HG02678 (cell line): ENCODE results near the gene KISS1R.
A peak's percentile ranks its signal among the peaks of the same experiment; 100 is the strongest.

Experiments used
- ATAC-seq: cut with Tn5 transposase; IDR thresholded peaks from one replicate; pipeline ENCODE4 v1.9.1; 2021; ENCODE audit warnings: mild to moderate bottlenecking, moderate library complexity; ENCODE audit not compliant: unreplicated experiment

Gene KISS1R

DNA sequence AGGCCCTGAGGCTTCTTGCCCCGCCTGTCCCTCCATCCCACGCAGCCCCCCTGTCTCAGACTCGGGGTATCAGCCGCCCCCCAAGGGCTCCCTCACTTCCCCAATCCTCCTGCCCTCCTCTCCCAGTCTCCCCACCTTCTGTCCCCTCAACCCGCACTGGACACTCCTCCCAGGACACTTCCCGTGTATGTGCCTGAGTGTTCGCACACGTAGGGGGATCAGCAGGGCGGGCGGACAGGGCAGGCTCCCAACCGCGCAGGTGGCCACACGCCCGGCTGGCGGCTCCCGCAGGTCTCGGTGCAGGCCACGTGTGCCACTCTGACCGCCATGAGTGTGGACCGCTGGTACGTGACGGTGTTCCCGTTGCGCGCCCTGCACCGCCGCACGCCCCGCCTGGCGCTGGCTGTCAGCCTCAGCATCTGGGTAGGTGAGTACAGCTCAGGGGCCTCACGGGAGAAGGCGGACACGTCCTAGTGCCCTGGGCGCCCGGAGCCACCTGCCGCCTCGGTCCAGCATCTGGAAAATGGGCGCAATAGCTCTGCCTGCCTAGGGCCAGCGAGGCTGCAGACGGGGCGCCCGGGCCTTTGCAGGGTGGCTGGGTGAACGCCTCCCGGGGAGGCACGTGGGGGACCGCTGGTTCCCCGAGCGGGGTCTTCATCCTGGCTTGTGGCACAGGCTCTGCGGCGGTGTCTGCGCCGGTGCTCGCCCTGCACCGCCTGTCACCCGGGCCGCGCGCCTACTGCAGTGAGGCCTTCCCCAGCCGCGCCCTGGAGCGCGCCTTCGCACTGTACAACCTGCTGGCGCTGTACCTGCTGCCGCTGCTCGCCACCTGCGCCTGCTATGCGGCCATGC is 2.3 kb downstream of the KISS1R start:
- no peak for ATAC-seq

DNA sequence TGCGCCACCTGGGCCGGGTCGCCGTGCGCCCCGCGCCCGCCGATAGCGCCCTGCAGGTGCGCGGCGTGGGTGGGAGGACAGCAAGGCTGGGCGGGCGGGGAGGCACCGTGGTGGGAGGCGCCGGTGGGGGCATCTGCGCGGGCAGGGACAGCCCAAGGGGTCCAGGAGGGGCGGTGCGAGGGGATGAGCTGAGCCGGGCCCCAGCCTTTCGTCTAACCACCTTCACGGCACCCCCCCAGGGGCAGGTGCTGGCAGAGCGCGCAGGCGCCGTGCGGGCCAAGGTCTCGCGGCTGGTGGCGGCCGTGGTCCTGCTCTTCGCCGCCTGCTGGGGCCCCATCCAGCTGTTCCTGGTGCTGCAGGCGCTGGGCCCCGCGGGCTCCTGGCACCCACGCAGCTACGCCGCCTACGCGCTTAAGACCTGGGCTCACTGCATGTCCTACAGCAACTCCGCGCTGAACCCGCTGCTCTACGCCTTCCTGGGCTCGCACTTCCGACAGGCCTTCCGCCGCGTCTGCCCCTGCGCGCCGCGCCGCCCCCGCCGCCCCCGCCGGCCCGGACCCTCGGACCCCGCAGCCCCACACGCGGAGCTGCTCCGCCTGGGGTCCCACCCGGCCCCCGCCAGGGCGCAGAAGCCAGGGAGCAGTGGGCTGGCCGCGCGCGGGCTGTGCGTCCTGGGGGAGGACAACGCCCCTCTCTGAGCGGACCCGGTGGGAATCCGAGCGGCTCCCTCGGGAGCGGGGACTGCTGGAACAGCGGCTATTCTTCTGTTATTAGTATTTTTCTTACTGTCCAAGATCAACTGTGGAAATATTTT is 3.1 kb downstream of the KISS1R start:
- ATAC-seq: no peak

DNA sequence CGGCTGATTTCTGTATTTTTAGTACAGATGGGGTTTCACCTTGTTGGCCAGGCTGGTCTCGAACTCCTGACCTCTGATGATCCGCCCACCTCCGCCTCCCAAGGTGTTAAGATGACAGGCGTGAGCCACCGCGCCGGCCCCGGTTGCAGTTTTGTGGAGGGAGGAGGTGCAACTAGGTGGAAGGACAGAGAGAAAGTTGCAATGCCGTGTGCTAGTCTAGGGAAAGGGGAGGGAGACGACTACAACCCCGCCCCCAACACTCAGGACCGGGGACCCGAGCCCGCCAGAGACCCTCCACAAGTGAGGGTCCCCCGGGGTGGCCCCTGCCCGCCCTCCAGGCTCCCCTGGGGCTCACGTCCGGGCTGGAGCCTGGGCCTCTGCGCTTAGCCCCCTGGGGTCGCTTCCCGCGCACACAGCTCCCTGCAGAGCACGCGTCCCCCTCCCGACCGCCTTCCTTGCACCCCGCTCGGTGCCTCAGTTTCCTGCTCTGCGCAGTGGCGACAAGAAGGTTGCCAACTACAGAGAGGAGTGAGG is 7.5 kb downstream of the KISS1R start:
- no peak for ATAC-seq

DNA sequence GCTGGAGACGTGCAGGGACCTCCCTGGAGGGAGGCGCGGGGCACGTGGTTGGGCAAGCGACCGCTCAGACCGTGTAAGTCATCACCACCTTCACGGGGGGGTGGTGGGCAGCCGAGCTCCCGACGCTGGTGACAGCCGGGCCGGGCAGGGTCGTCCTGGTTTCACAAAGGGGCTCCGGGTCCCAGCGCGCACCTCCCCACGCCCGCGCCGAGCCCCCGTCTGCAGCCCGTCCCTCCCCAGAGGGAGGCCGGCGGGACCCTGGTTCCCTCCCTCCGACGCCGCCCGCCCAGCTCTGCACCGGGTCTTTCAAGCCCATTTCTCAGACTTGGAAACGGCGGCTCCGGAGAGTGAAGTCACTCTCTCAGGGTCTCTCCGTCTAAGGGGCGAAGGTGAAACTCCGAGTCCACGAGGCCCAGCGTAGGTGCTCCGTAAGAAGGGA is 8.0 kb downstream of the KISS1R start:
- ATAC-seq: peak; percentile 34

DNA sequence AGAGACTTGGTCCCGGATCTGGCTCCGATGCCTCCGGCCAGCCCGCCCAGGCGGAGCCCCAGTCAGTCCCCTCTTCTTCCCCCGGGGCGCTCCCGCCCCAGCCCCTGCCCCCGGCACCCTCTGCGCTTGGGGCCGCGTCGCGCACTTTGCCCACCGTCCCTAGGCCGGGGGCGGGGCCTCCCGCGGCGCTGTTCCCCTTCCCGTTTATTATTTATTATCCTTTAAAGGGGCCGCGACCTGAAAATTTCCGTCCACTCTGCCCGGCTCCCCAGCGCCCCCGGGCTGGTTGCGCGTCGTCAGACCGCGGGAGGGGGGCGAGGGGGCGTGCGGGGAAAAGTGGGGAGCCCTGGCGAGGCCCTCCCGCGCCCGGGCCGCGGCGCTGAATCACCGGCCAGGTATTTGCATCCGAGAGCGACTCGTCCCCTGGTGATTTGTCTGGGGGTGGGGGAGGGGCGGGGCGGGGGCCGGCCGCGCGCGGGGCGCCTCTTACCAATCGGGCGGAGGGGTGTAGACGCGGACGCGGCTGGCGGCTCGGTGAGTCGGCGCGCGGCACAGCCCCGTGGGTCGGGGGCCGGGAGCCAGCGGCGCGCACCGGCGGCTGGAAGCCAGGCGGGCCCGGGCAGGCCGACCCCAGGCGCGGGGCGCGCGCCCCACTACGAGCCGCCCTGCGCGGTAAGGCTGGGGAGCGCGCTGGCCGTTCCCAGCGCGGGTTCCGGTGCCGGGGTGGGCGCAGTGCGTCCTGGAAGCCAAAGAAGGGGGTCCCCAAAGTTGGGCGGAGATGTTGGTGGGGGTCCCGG is 8.6 kb downstream of the KISS1R start, which contains the start of gene ARID3A:
TSS of gene ARID3A (plus strand) at position 510 of the 797 bp plus-strand sequence. CDS start 3,494 bp downstream, outside the sequence.
- peak; percentile 62 for ATAC-seq

DNA sequence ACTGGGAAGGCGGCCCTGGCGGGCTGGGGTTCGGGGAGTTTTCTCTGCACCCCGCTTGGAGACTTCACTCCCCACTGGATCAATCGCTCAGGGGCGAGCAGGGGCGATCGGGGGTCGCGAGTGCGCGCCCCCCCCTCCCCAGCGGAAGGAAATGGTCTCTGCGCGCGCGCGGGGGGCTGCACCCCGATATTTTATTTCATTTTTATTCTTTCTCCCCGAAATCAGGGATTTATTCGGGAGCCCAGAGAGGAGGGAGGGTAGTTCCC is 9.1 kb downstream of the KISS1R start:
- ATAC-seq: no peak

DNA sequence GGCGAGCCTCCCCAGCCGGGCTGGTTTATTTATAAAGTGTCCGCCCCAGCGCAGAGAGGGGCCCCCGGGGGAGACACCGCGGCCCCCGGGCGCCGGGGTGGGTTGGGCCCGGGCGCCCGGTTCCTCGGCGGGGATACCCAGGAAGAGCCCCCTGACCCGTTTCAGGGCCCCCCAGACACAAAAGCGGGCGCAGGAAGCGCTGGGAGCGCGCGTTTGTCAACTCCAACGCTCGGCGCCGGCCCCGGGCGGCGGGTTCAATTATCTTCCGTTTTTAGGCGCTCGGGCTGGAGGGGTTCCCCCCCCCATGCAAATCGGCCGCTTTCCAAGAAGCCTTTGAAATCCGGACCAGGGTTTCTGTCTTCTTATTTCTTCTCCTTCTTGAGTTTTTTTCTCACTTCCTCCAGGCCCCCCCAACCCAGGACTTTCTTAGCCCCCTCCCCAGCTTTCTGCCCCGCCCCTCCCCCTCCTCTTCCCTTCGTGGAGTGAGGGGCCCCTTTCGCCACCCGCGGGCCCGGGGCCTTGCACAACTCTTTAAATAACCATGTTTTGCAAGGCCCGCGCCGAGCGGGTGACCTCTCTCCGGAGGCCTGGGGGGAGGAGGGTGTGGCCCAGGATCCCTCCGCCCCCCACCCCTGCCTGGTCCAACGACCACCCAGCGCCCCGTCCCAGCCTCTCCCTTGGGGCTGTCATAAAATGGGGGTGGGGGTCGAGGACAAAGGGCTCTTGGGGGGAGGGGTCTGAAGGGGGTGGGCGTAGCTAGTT is 9.6 kb downstream of the KISS1R start:
- ATAC-seq: no peak

DNA sequence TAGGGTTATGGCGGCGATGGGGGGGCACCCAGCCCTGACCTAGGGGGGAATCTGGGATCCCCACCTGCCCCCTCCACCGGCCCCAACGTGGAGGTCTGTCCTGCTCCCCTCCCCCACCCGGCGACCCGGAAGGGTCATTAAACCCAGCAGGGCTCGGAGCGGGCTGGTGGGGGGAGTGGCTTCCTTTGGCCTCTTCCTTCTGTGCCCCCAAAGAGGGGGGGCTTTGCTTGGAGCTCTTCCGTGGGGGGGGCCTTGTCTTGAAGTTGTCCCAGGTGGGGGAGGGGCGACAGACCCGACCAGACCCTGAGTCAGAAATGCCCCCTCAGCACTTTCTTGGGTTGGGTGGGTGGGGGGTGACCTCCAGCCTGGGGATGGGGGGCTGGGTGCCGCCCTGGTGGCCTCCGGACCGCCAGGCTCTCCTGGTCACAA is 10.2 kb downstream of the KISS1R start:
- ATAC-seq: no peak

DNA sequence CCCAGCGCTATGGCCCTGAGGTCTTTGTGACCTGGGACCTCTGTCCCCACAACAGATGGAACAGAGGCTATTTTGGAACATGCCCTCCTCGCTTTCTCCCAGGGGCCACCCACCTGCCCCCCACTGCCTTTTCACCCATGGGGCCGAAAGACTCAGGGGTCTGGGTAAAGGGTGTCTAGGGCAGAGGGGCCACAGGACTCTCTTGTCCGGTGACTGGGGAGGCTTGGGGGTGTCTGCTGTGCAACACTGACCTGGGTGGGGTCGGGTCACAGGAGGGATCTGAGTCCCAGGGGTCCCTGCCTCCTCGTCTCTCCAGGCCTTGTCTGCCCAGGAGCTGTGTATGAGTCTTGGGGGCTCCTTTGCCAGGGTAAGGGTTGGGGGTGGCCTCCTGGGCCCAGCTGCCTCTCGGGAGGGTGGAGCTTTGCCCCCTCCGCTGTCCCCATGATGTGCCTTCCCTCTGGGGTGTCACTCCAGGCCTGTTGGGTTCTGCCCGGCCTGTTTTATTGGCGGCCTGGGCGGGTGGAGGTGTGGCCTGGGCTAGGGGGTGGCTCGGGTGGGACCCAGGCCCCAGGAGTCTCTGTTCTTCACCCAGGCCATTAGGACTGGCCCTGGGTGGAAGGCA is 10.8 kb downstream of the KISS1R start:
- no peak for ATAC-seq

DNA sequence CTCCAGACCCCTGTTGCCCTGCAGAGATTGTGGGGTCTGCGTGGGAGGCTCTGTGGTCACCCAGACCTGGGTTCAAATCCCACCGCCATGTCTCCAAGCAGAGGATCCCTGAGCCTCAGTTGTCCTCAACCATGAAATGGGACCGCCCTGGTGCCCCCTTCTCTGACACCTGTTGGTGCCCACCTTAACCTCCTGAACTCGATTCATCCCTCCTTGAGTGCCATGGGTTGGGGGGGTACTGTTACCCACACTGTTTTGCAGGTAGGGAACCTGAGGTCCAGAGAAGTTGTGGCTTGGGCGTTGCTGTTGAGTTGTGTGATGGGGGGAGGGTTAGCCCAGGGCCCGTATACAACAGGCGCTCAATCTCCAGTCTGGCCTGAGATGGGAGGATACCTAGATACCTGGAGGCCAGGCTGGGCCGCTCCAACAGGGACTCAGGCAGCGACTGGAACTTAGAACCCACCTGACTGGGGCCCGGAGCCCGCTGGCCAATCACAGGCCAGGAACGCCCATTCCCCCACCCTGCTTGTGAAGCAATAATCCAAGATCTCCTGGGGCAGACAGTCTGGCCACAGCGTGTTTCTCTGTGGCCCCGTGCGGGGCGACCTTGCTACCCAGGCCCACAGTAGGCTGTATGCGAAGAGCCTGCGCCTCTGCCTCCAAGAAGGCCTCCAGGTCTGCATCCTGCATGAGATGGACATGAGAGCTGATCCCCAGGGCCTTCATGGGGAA is 11.5 kb downstream of the KISS1R start:
- ATAC-seq: no peak

DNA sequence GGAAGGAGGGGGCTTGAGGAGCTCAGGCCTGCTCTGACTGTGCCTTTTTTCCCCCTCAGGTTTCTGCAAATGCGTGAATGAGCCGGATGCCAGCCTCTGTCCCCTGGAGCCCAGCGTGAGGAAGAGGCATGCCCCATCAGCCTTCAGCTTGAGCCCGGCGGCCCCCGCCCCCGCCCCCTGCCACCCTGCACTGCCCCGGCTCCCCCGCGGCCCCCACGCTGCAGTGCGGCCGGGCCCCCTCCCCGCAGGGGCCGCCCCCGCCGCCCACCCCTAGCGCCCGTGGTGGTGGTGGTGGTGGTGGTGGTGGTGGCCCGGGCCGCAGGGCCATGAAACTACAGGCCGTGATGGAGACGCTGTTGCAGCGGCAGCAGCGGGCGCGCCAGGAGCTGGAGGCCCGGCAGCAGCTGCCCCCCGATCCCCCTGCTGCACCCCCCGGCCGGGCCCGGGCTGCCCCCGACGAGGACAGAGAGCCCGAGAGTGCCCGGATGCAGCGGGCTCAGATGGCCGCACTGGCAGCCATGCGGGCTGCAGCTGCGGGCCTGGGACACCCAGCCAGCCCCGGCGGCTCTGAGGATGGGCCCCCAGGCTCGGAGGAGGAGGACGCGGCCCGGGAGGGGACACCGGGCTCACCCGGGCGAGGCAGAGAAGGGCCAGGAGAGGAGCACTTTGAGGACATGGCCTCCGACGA is 12.2 kb downstream of the KISS1R start:
- no peak for ATAC-seq

DNA sequence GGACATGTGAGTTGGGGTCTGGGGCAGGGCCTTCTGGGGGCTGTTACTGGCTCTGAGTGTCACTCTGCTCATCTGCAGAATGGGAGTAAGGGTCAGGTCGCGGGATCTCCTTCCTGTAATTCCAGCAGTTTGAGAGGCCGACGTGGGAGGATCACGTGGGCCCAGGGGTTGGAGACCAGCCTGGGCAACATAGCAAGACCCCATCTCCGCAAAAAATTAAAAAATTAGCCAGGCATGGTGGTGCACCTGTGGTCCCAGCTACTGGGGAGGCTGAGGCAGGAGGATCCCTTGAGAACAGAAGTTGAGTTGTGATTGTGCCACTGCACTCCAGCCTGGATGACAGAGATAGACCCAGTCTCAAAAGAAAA is 12.7 kb downstream of the KISS1R start:
- ATAC-seq: no peak

DNA sequence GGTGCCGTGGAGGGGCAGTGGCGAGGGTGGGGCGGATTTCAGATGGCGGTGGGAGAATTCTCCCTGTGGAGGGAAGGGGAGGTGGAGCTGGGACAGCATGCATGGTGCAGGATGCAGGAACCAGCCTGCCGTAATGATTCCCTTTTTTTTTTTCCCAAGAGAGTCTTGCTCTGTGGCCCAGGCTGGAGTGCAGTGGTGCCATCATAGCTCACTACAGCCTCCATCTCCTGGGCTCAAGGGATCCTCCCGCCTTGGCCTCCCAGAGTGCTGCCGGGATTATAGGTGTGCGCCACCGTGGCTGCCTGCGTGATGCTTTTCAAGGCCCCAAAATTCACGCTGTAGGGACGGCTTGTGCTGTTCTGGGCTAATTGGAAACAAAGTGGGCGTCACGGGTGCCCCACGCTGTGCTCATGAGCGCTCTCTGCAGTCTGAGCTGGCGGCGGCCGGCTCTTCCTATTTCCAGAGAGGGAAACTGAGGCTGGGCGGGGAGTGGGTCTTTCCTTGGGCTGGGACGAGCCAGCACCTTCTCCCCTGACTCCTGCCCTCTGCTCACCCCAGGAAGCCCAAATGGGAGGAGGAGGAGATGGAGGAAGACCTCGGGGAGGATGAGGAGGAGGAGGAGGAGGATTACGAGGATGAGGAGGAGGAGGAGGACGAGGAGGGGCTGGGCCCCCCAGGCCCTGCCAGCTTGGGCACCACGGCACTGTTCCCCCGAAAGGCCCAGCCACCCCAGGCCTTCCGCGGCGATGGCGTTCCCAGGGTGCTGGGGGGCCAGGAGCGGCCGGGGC is 14.9 kb downstream of the KISS1R start:
- no peak for ATAC-seq

DNA sequence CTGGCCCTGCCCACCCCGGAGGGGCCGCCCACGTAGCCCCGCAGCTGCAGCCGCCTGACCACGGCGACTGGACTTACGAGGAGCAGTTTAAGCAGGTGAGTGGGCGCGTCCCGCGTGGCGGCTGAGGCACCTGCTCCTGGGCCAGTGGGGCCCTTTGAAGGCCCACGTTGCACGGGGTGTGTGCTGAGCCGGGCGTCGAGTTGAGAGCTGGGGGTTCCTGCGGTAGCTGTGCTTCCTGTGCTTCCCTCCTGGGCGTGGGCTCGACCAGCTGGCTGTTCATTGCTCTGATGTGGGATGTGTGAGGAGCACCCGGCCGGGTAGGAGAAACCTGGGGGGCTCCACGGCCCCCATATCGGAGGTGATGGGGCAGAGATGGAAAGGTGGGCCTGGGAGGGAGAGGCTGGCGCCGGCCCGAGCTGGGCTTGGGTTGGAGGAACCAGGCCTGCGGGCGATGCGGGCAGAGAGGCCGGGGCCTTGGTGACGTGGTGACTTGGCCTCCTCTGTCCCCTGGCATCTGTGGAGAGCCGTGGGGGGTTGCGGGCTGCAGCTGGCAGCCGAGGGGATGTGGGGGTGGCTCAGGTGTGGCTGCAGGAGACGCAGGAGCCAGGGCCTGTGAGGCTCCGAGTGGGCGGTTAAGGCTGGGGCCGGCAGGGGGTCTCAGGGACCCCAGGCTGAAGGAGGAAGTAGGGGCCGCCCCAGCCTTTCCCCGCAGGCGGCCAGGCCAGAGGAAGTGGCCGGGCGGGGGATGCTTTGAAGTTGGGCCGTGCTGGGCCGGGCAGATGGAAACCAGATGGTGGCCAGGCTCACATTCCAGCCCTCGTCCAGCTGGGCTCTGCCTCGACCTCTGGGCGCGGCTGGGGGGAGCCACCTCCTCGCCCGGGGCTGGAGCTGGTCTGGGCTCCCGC is 15.8 kb downstream of the KISS1R start:
- no peak for ATAC-seq

DNA sequence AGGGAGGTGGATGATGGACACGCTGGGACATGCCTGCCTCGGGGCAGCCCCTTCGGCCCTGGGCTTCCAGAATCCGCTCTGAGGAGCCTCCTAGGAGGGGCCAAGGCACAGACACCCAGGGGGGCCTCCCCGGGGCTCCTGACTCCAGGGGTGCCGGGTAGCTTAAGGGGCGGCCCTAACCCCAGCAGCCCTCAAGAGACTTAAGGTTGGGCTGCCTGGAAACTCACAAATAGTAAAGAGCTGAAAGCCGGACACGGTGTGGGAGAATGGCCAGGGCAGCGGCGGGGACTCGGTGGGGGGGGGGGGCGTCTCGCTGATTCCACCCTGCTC is 16.4 kb downstream of the KISS1R start:
- no peak for ATAC-seq

DNA sequence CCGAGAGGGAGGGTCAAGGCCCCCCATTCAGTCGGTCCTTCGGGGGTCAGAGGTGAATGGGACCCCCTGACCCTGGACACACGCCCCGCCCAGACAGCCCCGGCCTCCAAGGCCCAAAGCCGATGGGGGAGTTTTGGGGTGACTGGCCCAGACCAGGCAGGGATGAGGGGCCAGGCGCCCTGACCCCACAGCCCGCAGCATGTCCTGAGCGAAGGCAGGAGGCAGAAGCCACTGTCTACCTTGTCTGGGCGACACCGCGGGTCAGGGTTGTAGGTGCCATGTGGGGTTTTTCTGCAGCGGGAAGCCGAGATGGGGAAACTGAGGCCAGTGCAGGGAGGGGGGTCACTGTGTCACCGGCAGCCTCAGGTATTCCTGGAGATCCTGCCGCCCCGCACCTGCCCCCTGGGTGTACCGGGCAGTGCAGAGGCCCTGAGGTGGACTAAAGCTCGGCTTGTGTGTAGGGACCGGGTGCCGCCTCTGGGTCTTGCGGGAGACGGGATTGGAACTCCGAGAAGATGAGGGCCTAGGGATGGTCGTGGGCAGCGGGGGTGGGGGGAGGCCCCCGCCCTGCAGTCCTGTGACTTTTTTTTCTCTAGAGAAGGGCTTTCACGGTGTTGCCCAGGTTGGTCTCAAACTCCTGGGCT is 17.2 kb downstream of the KISS1R start:
- ATAC-seq: no peak
